ENCODE measurements around the gene SMARCD3.

The SMARCD3 gene

GRCh38 chr7:151207804-151208203, 40.7 kb downstream of the SMARCD3 start:
- DNase-seq: no peak

GRCh38 chr7:151207315-151207714, 41.2 kb downstream of the SMARCD3 start:
- peak in 1 of 5 donors; percentile 28 for DNase-seq

- DNase-seq: peak in 3 of 5 donors; percentile 19 to 54 (median 28)
Observed at GRCh38 chr7:151206914-151207313, 41.6 kb downstream of the SMARCD3 start.

- DNase-seq: no peak
Observed at GRCh38 chr7:151205730-151206129, 42.8 kb downstream of the SMARCD3 start.

GRCh38 chr7:151204383-151205032, 44.0 kb downstream of the SMARCD3 start:
- no peak for DNase-seq

GRCh38 chr7:151202836-151203235, 45.7 kb downstream of the SMARCD3 start:
- DNase-seq: no peak

- DNase-seq: no peak
Observed at GRCh38 chr7:151201751-151202150, 46.7 kb downstream of the SMARCD3 start.

GRCh38 chr7:151201344-151201743, 47.1 kb downstream of the SMARCD3 start:
- no peak for DNase-seq

- DNase-seq: no peak
Observed at GRCh38 chr7:151198945-151199848, 49.3 kb downstream of the SMARCD3 start.

- DNase-seq: no peak
Observed at GRCh38 chr7:151197932-151198331, 50.6 kb downstream of the SMARCD3 start.

GRCh38 chr7:151195616-151196450, 52.7 kb downstream of the SMARCD3 start:
- no peak for DNase-seq

- DNase-seq: no peak
Observed at GRCh38 chr7:151194188-151194587, 54.3 kb downstream of the SMARCD3 start.

- no peak for DNase-seq
Observed at GRCh38 chr7:151193203-151193978, 55.1 kb downstream of the SMARCD3 start.

GRCh38 chr7:151192002-151192539, 56.4 kb downstream of the SMARCD3 start:
- no peak for DNase-seq

GRCh38 chr7:151191544-151191943, 57.0 kb downstream of the SMARCD3 start:
- DNase-seq: no peak

GRCh38 chr7:151189038-151189437, 59.5 kb downstream of the SMARCD3 start:
- DNase-seq: no peak

Measured in T-helper 1 cell (primary cell).